A673 (cell line): ENCODE measurements around the gene UBASH3A.

ENCODE experiments used
- EZH2 ChIP-seq: fragments of 200-600 bp; sonication (generic); IDR thresholded peaks from 2 replicates; pipeline ENCODE4 v1.6.1; 2017; ENCODE audit warnings: borderline replicate concordance, low read depth, mild to moderate bottlenecking, mixed read lengths, antibody characterized with exemption, low read length; ENCODE audit not compliant: poor library complexity, severe bottlenecking
- TF ChIP-seq, protein P1 (sequence below): fragments of 300-800, 200-600 bp; sonication (generic); conservative IDR thresholded peaks from 2 replicates; pipeline ENCODE4 v1.5.1; 2017; ENCODE audit warnings: low read depth, mild to moderate bottlenecking, antibody characterized with exemption, low read length, moderate library complexity, mixed read lengths

DNA sequence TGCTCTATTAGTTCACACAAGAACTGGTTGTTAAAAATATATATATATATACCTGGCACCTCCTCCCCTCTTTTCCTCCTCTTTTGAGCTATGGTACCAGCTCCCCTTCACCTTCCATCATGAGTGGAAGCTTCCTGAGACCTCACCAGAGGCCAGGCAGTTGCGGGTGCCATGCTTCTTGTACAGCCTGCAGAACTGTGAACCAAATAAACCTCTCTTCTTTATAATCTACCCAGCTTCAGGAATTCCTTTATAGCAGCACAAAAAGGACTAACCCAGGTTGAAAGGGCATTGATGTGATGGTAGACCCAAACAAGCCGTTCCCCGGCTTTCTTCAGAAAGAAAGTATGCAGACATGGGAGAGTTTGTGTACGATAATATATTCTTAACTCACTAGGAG lies 77.5 kb downstream of the UBASH3A start:
- TF ChIP-seq, protein P1, sequence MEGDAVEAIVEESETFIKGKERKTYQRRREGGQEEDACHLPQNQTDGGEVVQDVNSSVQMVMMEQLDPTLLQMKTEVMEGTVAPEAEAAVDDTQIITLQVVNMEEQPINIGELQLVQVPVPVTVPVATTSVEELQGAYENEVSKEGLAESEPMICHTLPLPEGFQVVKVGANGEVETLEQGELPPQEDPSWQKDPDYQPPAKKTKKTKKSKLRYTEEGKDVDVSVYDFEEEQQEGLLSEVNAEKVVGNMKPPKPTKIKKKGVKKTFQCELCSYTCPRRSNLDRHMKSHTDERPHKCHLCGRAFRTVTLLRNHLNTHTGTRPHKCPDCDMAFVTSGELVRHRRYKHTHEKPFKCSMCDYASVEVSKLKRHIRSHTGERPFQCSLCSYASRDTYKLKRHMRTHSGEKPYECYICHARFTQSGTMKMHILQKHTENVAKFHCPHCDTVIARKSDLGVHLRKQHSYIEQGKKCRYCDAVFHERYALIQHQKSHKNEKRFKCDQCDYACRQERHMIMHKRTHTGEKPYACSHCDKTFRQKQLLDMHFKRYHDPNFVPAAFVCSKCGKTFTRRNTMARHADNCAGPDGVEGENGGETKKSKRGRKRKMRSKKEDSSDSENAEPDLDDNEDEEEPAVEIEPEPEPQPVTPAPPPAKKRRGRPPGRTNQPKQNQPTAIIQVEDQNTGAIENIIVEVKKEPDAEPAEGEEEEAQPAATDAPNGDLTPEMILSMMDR: no peak
- TF ChIP-seq EZH2: no peak
